Suprapubic skin (tissue), 4 donors: ENCODE data around the gene ELOVL3.

Experiments used
- CTCF ChIP-seq, 2 donors: fragments of 200-600 bp in 1 of 2; fragments of 450-650 bp in 1 of 2; sonication (generic) in 1 of 2; IDR thresholded peaks; one replicate each; pipeline ENCODE4 v1.5.1; 2016 to 2019; ENCODE audit warnings: antibody characterized with exemption in 2 of 2, mild to moderate bottlenecking in 1 of 2, moderate library complexity in 1 of 2
- POLR2A ChIP-seq, 2 donors: fragments of 450-650 bp; IDR thresholded peaks; one replicate each; pipeline ENCODE4 v1.6.1; 2017; ENCODE audit warnings: antibody characterized with exemption in 2 of 2, mild to moderate bottlenecking in 2 of 2, moderate library complexity in 2 of 2
- POLR2AphosphoS5 ChIP-seq, 3 donors: sonication (generic); formaldehyde crosslinking; IDR thresholded peaks; one replicate each; pipeline ENCODE4 v1.6.1; 2017; ENCODE audit warnings: antibody characterized with exemption in 3 of 3

GRCh38 chr10:102235598-102235920 lies 9.5 kb downstream of the ELOVL3 start:
- TF ChIP-seq CTCF (IDR thresholded peaks at IDR 0.05) (no peak), POLR2A (IDR thresholded peaks at IDR 0.05) (no peak), POLR2AphosphoS5 (IDR thresholded peaks at IDR 0.05) (no peak)
